ENCODE results near the gene PRAF2.
A peak's percentile ranks its signal among the peaks of the same experiment; 100 is the strongest.

The PRAF2 gene

GRCh38 chrX:49043220-49043986 lies 30.4 kb downstream of the PRAF2 start, which contains the start of gene TFE3:
TSS of gene TFE3 (minus strand) at chrX:49043357. CDS start at chrX:49043226, 131 bp downstream.
- DNase-seq (ENCODE audit: insufficient read length, low spot score) (peak; percentile 63), FAIRE-seq (peak; percentile 100)

GRCh38 chrX:49042581-49043219 lies 31.1 kb downstream of the PRAF2 start:
- no peak for DNase-seq (ENCODE audit: insufficient read length, low spot score)
- no peak for FAIRE-seq

- FAIRE-seq (peak; percentile 75), DNase-seq (ENCODE audit: insufficient read length, low spot score) (no peak)
Observed at GRCh38 chrX:49041744-49042580, 31.8 kb downstream of the PRAF2 start.

GRCh38 chrX:49040376-49040955 lies 33.3 kb downstream of the PRAF2 start:
- FAIRE-seq: peak; percentile 66
- DNase-seq (ENCODE audit: insufficient read length, low spot score): no peak

- DNase-seq (ENCODE audit: insufficient read length, low spot score) (no peak), FAIRE-seq (peak; percentile 21)
Observed at GRCh38 chrX:49039598-49040375, 34.0 kb downstream of the PRAF2 start.

- DNase-seq (ENCODE audit: insufficient read length, low spot score): no peak
- no peak for FAIRE-seq
Observed at GRCh38 chrX:49037883-49038475, 35.8 kb downstream of the PRAF2 start.

GRCh38 chrX:49030283-49030682 lies 43.5 kb downstream of the PRAF2 start:
- DNase-seq (ENCODE audit: insufficient read length, low spot score) (no peak), FAIRE-seq (no peak)

GRCh38 chrX:49029876-49030275 lies 43.9 kb downstream of the PRAF2 start:
- no peak for FAIRE-seq

More at GRCh38 chrX:49029876-49030275, 43.9 kb downstream of the PRAF2 start:
- no peak for DNase-seq (ENCODE audit: insufficient read length, low spot score)
